SK-N-MC (cell line): Measurements from ENCODE around the gene LCORL.

Experiments used
- EZH2 ChIP-seq: fragments of 200-600 bp; sonication (generic); IDR thresholded peaks from one replicate; pipeline ENCODE4 v1.6.1; 2017; ENCODE audit warnings: antibody characterized with exemption
- FOXP2 ChIP-seq: optimal IDR thresholded peaks from 2 replicates; pipeline ENCODE3; 2011; ENCODE audit warnings: mild to moderate bottlenecking, moderate library complexity; ENCODE audit not compliant: insufficient read depth; ENCODE audit errors: extremely low read length, control extremely low read depth
- POLR2AphosphoS5 ChIP-seq: IDR thresholded peaks from 2 replicates; pipeline ENCODE4 v1.6.1; 2012; ENCODE audit warnings: mild to moderate bottlenecking, low read depth, low read length, borderline replicate concordance

- TF ChIP-seq EZH2 (no peak), POLR2AphosphoS5 (no peak), FOXP2 (no peak)
Measured at GRCh38 chr4:17895481-17895880, 126.1 kb downstream of the LCORL start.
